AG04449 (cell line): Measurements from ENCODE around the gene KLF1.
A peak's percentile ranks its signal among the peaks of the same experiment; 100 is the strongest.

Experiments
- CTCF ChIA-PET: fragments of 350-600 bp; formaldehyde crosslinking; extraction: SDS; loops from one replicate; lab custom pipeline; 2021; ENCODE audit warnings: antibody characterized with exemption; lab: Yijun Ruan, JAX
- POLR2A ChIA-PET: fragments of 400-600, 350-600 bp; formaldehyde crosslinking; extraction: SDS; loops from one replicate; lab custom pipeline; 2020; ENCODE audit warnings: antibody characterized with exemption, inconsistent platforms; lab: Yijun Ruan, JAX
- DNase-seq: peaks from one replicate; pipeline ENCODE4 v3.0.0-alpha.2; 2010; ENCODE audit warnings: low read depth, low spot score
- H3K4me3 ChIP-seq: 2 replicates; pipeline ENCODE4 v1.5.1; 2011; ENCODE audit warnings: low read depth, mild to moderate bottlenecking, control low read depth, low read length
- CTCF ChIP-seq: IDR thresholded peaks from one replicate; pipeline ENCODE4 v1.5.1; 2011; ENCODE audit warnings: mild to moderate bottlenecking, moderate library complexity, low read length, control low read depth, inconsistent platforms; ENCODE audit not compliant: insufficient read depth; ENCODE audit errors: missing control alignments

Gene KLF1

GRCh38 chr19:12843328-12843727 lies 43.7 kb downstream of the KLF1 start:
- H3K4me3 ChIP-seq, result no peak overlapping the region
- POLR2A ChIA-PET, result no interaction called here
- CTCF ChIA-PET, result interaction anchor here (1.5 to 10.5 kb wide), 2 partner anchors 15 to 81 kb away, joined by 3 to 425 read pairs; no protein-coding TSS in a partner anchor
- no peak for TF ChIP-seq CTCF
- DNase-seq, result no peak

GRCh38 chr19:12842511-12842910 lies 44.5 kb downstream of the KLF1 start:
- DNase-seq, result no peak
- TF ChIP-seq CTCF, result no peak
- H3K4me3 ChIP-seq, result no peak overlapping the region
- ChIA-PET POLR2A (no interaction called here), CTCF (interaction anchor here (1.0 to 1.7 kb wide), 2 partner anchors 77 to 82 kb away, joined by 4 read pairs; no protein-coding TSS in a partner anchor)

GRCh38 chr19:12841094-12841493 lies 45.9 kb downstream of the KLF1 start:
- ChIA-PET CTCF (interaction anchor here (1.0 to 1.7 kb wide), 2 partner anchors 75 to 81 kb away, joined by 3 to 4 read pairs; no protein-coding TSS in a partner anchor), POLR2A (no interaction called here)
- peak overlapping the region; percentile 42 for H3K4me3 ChIP-seq
- TF ChIP-seq CTCF, result no peak
- no peak for DNase-seq

- no peak for TF ChIP-seq CTCF
- ChIA-PET CTCF (interaction anchor here (1.7 kb wide), 1 partner anchor 80 kb away, joined by 4 read pairs; no protein-coding TSS in a partner anchor), POLR2A (no interaction called here)
- DNase-seq, result no peak
- H3K4me3 ChIP-seq, result peak overlapping the region; percentile 42
These were observed 46.6 kb downstream of the KLF1 start for GRCh38 chr19:12840091-12841079.

- DNase-seq, result no peak
- CTCF ChIA-PET, result no interaction called here
- TF ChIP-seq CTCF, result no peak
- POLR2A ChIA-PET, result no interaction called here
- H3K4me3 ChIP-seq, result no peak overlapping the region
These were observed 47.9 kb downstream of the KLF1 start for GRCh38 chr19:12838886-12839756.
